HK-2 (cell line): Measurements from ENCODE around the gene GPR21.

Experiments used
- DNase-seq: peaks from one replicate; pipeline ENCODE4 v3.0.0-alpha.2; 2018; ENCODE audit not compliant: unreplicated experiment

Gene GPR21

GRCh38 chr9:123063896-123064295 lies 30.4 kb downstream of the GPR21 start:
- no peak for DNase-seq

DNA sequence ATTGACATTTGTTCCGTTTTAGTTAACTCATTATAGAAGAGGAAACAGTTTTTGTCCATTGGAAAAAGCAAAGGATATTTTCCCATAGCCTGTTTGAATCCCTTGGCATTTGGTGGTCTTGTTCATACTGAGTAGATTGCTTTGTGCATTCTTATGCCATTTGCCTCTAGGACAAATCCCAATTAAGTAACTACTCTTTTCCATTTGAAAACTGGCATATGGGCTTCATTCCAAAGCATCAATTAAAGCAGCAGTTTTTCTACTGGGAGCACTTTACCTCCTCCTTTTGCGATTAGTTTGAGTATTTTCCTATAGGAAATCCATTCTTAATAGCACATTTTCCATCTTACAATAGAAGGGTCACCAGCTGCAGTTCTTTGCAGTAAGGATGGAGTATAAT lies 31.2 kb downstream of the GPR21 start:
- DNase-seq, result no peak

- DNase-seq, result no peak
Measured at GRCh38 chr9:123065196-123065595, 31.7 kb downstream of the GPR21 start.

GRCh38 chr9:123067136-123067535 lies 33.7 kb downstream of the GPR21 start:
- no peak for DNase-seq

DNA sequence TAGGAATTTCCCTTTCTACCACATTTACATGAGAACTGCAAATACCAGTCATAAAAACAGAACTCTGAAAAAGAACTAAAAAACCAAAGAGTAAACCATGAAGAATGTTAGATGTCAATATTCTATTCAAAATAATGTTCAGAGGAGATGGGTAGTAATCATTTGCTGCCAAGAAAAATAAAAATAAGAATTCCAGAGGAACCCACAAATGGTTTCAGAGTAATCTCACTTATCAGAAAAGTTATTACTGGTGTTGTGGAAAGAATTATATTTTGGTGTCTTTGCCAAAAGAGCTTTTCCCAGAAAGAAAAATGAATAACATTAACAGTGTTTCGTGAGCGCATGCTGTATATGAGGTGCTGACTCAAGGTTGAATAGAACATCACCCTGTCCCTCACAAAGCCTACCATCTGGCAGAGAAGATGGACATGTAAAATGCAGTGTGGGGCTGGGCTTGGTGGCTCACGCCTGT lies 35.6 kb downstream of the GPR21 start:
- DNase-seq, result no peak

DNA sequence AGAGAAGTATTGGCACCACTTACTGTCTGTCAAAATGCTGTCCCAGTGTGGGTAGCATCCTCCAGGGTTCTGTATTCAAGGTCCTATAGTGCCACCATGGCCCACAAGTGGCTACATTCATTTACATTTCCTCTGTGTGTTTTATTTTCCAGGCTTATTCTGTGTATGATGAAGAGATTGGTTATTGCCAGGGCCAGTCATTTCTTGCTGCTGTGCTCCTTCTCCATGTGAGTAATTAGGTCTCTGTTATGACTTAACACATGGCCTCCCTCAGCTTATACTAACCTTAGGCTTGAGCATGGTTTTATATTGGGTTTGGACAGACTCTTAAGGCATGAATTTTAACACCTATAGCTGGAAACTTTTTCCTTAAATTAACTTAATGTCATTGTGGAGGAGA lies 36.7 kb downstream of the GPR21 start:
- no peak for DNase-seq

DNA sequence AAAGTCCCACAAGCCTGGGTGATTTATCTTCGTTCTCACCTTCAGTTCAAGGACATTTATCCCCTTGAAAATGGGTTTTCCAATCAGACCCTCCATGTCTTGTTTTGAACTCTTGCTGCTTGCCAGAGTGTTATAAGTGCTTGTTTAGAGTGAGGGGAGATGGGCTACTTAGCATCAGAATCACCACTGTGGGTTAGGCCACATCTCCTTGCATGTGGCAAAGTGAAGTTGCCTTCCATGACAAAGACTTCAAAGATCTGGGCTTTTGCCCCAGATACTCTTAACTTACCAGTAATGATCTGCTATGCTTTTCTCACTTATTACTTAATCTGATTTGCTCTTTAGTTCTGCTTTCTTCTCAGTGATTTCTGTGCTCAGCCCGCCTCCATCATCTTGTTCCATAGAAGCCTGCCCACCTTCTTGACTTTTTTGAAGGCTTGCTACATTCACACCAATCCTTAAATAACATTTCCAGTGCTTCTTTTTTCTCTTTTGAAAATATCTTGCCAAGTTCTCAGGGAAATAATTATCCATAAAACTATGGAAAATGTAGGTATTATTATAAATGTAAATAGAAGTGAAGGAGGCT lies 39.0 kb downstream of the GPR21 start:
- DNase-seq, result no peak

GRCh38 chr9:123073441-123073840 lies 40.0 kb downstream of the GPR21 start:
- DNase-seq, result no peak

DNA sequence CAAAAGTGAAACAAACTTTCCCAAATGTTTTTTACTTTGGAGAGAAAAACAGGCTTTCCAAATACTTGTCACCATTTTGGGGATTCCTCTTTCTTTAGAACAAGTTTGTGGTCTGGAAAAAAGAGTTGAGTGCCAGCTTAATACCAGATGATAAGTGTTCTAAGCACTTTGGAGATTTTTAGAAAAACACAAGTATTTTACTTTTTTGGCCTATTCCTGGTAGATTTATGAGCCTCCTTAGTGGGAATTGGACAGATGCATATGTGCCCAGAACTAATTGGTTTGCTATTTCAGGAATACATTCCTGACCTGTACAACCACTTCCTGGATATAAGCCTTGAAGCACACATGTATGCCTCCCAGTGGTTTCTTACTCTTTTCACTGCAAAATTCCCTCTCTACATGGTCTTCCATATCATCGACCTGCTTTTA lies 40.5 kb downstream of the GPR21 start:
- no peak for DNase-seq

GRCh38 chr9:123074628-123075027 lies 41.2 kb downstream of the GPR21 start:
- DNase-seq, result no peak

- DNase-seq, result no peak
Measured at GRCh38 chr9:123080444-123080843, 47.0 kb downstream of the GPR21 start.

GRCh38 chr9:123081824-123082223 lies 48.4 kb downstream of the GPR21 start:
- no peak for DNase-seq

DNA sequence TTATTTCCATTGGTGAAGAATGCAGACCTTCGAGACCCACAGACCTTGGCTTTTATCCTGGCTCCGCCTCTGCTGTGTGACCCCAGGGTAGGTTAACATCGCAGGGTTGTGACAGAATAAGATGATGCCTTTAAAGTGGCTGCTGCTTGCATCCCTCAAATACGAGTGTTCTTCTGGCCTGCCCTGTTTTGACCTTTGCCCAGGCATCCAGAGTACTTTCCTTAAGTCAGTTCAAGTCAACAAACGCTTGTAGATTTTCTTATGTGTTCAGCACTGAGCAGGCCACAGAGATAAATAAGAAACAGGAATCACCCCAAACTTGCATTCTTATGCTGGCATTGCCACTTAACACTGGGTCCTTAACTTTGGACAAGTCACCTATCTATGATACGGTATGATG lies 50.2 kb downstream of the GPR21 start:
- no peak for DNase-seq

GRCh38 chr9:123084256-123084655 lies 50.8 kb downstream of the GPR21 start:
- DNase-seq, result no peak
